Activated T-helper 1 cell treated with anti-CD3 and anti-CD28 coated beads, Interleukin-2, amount 50 U/mL, for 16 hours (primary cell): ENCODE data around the gene KIF5C.

ENCODE experiments used
- DNase-seq, 2 donors: peaks; one replicate each; pipeline ENCODE4 v3.0.0-alpha.2; 2020; ENCODE audit warnings: low read depth in 1 of 2, low spot score in 1 of 2

The KIF5C gene

GRCh38 chr2:148988337-148988736 is 113.3 kb downstream of the KIF5C start:
- DNase-seq = no peak

GRCh38 chr2:148989882-148990493 is 115.0 kb downstream of the KIF5C start:
- DNase-seq = no peak

- DNase-seq = no peak
Measured at GRCh38 chr2:148990968-148991367, 115.9 kb downstream of the KIF5C start.

- DNase-seq = no peak
Measured at GRCh38 chr2:148992448-148992847, 117.4 kb downstream of the KIF5C start.

GRCh38 chr2:148993351-148993750 is 118.3 kb downstream of the KIF5C start:
- DNase-seq = no peak

- DNase-seq = no peak
Measured at GRCh38 chr2:148994341-148994740, 119.3 kb downstream of the KIF5C start.

GRCh38 chr2:148996805-148997204 is 121.8 kb downstream of the KIF5C start:
- DNase-seq = no peak

- DNase-seq = no peak
Measured at GRCh38 chr2:148998165-148998830, 123.3 kb downstream of the KIF5C start.

- DNase-seq = no peak
Measured at GRCh38 chr2:148998831-148999200, 123.8 kb downstream of the KIF5C start.

- DNase-seq = no peak
Measured at GRCh38 chr2:148999451-148999921, 124.5 kb downstream of the KIF5C start.

GRCh38 chr2:149000158-149000938 is 125.3 kb downstream of the KIF5C start:
- no peak for DNase-seq

- no peak for DNase-seq
Measured at GRCh38 chr2:149001496-149001895, 126.5 kb downstream of the KIF5C start.

- DNase-seq = no peak
Measured at GRCh38 chr2:149002378-149002890, 127.4 kb downstream of the KIF5C start.

- no peak for DNase-seq
Measured at GRCh38 chr2:149002891-149003740, 128.1 kb downstream of the KIF5C start.

GRCh38 chr2:149004836-149005235 is 129.8 kb downstream of the KIF5C start:
- DNase-seq = no peak

GRCh38 chr2:149005471-149006077 is 130.5 kb downstream of the KIF5C start:
- DNase-seq = no peak

- no peak for DNase-seq
Measured at GRCh38 chr2:149006883-149007543, 132.0 kb downstream of the KIF5C start.

GRCh38 chr2:149008381-149008780 is 133.4 kb downstream of the KIF5C start:
- no peak for DNase-seq

GRCh38 chr2:149009576-149010461 is 134.8 kb downstream of the KIF5C start:
- no peak for DNase-seq
